WERI-Rb-1 (cell line): ENCODE results near the gene CHGA.

Source experiments
- DNase-seq: peaks from one replicate; pipeline ENCODE4 v3.0.0-alpha.2; 2020
- H3K27ac ChIP-seq: fragments of 250-450 bp; sonication (Bioruptor Pico); 2 replicates; pipeline ENCODE4 v1.5.1; 2020; ENCODE audit warnings: mild to moderate bottlenecking, moderate library complexity
- H3K27me3 ChIP-seq: fragments of 250-450 bp; sonication (Bioruptor Pico); 2 replicates; pipeline ENCODE4 v1.5.1; 2021; ENCODE audit warnings: mild to moderate bottlenecking, low read depth, moderate library complexity; ENCODE audit not compliant: insufficient read depth, severe bottlenecking
- H3K36me3 ChIP-seq: fragments of 250-450 bp; sonication (Bioruptor Pico); 2 replicates; pipeline ENCODE4 v1.5.1; 2020; ENCODE audit warnings: mild to moderate bottlenecking, moderate library complexity
- H3K4me3 ChIP-seq: 2 replicates; pipeline ENCODE4 v1.5.1; 2011; ENCODE audit warnings: low read depth, mild to moderate bottlenecking, control low read depth, low read length
- H3K9me3 ChIP-seq: fragments of 250-450 bp; sonication (Bioruptor Pico); 2 replicates; pipeline ENCODE4 v1.5.1; 2021; ENCODE audit warnings: mild to moderate bottlenecking, moderate library complexity; ENCODE audit not compliant: severe bottlenecking
- CTCF ChIP-seq: IDR thresholded peaks from 2 replicates; pipeline ENCODE4 v1.5.1; 2011; ENCODE audit warnings: low read depth, mild to moderate bottlenecking, control low read depth, inconsistent platforms, low read length

CHGA gene

DNA sequence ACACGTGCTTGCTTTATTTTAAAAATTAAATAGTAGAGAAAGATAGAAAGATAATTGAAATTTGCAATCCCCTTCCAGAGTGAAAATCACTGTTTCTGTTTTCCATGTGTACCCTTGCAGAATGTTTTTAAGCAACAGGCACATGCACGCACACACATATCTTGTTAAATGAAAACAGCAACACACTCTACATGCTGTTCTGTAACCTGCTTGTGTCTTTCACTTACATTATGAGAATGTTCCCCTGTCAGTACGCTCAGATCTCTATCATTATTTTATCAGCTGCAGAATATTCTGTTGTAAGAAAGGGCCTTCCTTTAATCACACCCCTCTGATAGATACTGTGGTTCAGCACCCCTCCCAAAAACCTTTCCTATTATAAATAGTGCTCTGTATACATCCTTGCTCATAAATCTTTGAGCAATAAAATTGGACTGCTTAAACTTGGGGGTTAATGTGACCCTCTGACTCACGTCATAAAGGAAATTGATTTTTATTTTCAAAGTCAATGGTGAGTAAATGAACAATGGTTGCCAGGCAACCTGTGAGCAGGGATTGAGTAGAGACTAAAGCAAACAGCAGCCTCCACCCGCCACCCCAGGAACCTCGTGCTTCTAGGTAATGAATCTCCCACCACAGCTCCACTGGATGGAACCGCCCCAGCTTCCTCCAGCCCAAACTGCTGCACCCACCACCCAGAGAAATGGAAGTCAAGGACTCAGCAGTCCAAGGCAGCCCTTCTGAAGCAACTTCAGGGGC lies 31.9 kb upstream of the CHGA start:
- no peak overlapping the region for H3K27ac ChIP-seq
- no peaks in the 10 kb centered on the region for H3K27me3 ChIP-seq
- DNase-seq, result no peak
- H3K9me3 ChIP-seq, result peaks cover 7% of the 10 kb centered on the region
- H3K36me3 ChIP-seq, result no peaks in the 10 kb centered on the region
- TF ChIP-seq CTCF, result no peak
- H3K4me3 ChIP-seq, result no peak overlapping the region

DNA sequence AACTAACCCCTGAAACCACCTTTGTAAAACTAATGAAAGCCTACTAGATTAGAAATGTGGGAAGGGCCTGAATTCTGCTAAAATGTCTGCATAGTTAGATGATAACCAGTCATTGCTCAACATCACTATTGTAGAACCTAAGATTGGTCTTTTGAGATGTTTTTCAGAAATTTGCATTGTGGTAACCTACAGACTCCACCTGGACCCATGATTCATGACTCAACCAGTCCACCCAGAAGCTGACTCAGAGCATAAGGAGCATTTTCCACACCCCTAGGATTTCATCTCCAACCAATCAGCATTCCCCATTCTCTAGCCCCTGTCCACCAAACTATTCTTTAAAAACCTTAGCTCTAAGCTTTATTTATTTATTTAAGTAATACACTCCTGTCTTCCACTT lies 30.4 kb upstream of the CHGA start:
- TF ChIP-seq CTCF, result no peak
- Histone ChIP-seq H3K27ac (no peak overlapping the region), H3K4me3 (no peak overlapping the region), H3K36me3 (no peaks in the 10 kb centered on the region), H3K27me3 (no peaks in the 10 kb centered on the region), H3K9me3 (peaks cover 7% of the 10 kb centered on the region)
- DNase-seq, result no peak

DNA sequence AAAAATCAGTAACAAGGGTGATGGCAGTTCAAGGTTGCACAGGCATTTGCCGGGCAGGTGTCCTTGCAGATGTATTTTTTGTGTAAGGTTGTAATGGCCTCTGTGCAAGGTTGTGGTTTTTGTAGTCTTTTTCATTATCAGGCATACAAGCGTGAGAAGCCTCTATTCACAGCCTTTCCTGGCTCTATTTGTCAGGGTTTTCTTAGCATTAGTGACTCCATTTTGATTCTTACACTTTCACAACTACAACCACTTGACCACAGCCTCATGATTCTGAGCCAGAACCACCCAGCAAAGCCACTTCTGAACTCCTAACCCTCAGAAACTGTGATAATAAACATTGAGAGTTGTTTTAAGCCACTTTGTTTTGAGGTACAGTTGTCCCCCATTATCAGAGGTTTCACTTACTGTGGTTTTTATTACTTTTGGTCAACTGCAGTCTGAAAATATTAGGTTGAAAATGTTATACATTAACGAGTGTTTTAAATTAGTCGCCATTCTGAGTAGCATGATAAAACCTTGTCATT lies 27.5 kb upstream of the CHGA start:
- TF ChIP-seq CTCF, result no peak
- H3K4me3 ChIP-seq, result no peak overlapping the region
- no peak overlapping the region for H3K27ac ChIP-seq
- no peak for DNase-seq
- H3K36me3 ChIP-seq, result no peaks in the 10 kb centered on the region
- H3K9me3 ChIP-seq, result no peaks in the 10 kb centered on the region
- no peaks in the 10 kb centered on the region for H3K27me3 ChIP-seq

GRCh38 chr14:92897922-92898565 lies 24.9 kb upstream of the CHGA start:
- Histone ChIP-seq H3K4me3 (no peak overlapping the region), H3K27ac (no peak overlapping the region), H3K27me3 (no peaks in the 10 kb centered on the region), H3K9me3 (no peaks in the 10 kb centered on the region), H3K36me3 (no peaks in the 10 kb centered on the region)
- no peak for DNase-seq
- TF ChIP-seq CTCF, result no peak

- no peak overlapping the region for H3K27ac ChIP-seq
- no peak for DNase-seq
- TF ChIP-seq CTCF, result no peak
- H3K36me3 ChIP-seq, result no peaks in the 10 kb centered on the region
- no peaks in the 10 kb centered on the region for H3K27me3 ChIP-seq
- H3K9me3 ChIP-seq, result no peaks in the 10 kb centered on the region
- H3K4me3 ChIP-seq, result no peak overlapping the region
Measured at GRCh38 chr14:92898566-92899131, 24.3 kb upstream of the CHGA start.
